ENCODE results near the gene SERTAD1.

SERTAD1 gene

GRCh38 chr19:40407714-40408597 is 17.8 kb downstream of the SERTAD1 start:
- TF ChIP-seq GATA3 (IDR thresholded peaks at IDR 0.05; ENCODE audit: low read depth, low read length) (no peak), GATA2 (IDR thresholded peaks at IDR 0.05; ENCODE audit: low read depth, low read length) (no peak)

GRCh38 chr19:40403262-40403984 is 22.4 kb downstream of the SERTAD1 start:
- TF ChIP-seq GATA2 (IDR thresholded peaks at IDR 0.05; ENCODE audit: low read depth, low read length) (no peak), GATA3 (IDR thresholded peaks at IDR 0.05; ENCODE audit: low read depth, low read length) (no peak)

- TF ChIP-seq GATA3 (IDR thresholded peaks at IDR 0.05; ENCODE audit: low read depth, low read length): no peak
- TF ChIP-seq GATA2 (IDR thresholded peaks at IDR 0.05; ENCODE audit: low read depth, low read length): no peak
Measured at GRCh38 chr19:40400559-40400958, 25.2 kb downstream of the SERTAD1 start.

GRCh38 chr19:40398417-40399131 is 27.2 kb downstream of the SERTAD1 start:
- no peak for TF ChIP-seq GATA3 (IDR thresholded peaks at IDR 0.05; ENCODE audit: low read depth, low read length)
- no peak for TF ChIP-seq GATA2 (IDR thresholded peaks at IDR 0.05; ENCODE audit: low read depth, low read length)

- TF ChIP-seq GATA3 (IDR thresholded peaks at IDR 0.05; ENCODE audit: low read depth, low read length): no peak
- no peak for TF ChIP-seq GATA2 (IDR thresholded peaks at IDR 0.05; ENCODE audit: low read depth, low read length)
Measured at GRCh38 chr19:40397568-40397906, 28.3 kb downstream of the SERTAD1 start.

GRCh38 chr19:40396886-40397567 is 28.8 kb downstream of the SERTAD1 start:
- TF ChIP-seq GATA3 (IDR thresholded peaks at IDR 0.05; ENCODE audit: low read depth, low read length) (no peak), GATA2 (IDR thresholded peaks at IDR 0.05; ENCODE audit: low read depth, low read length) (no peak)

GRCh38 chr19:40395956-40396355 is 29.8 kb downstream of the SERTAD1 start:
- TF ChIP-seq GATA2 (IDR thresholded peaks at IDR 0.05; ENCODE audit: low read depth, low read length): no peak
- no peak for TF ChIP-seq GATA3 (IDR thresholded peaks at IDR 0.05; ENCODE audit: low read depth, low read length)

- no peak for TF ChIP-seq GATA2 (IDR thresholded peaks at IDR 0.05; ENCODE audit: low read depth, low read length)
- TF ChIP-seq GATA3 (IDR thresholded peaks at IDR 0.05; ENCODE audit: low read depth, low read length): no peak
Measured at GRCh38 chr19:40394816-40395210, 31.0 kb downstream of the SERTAD1 start.

- TF ChIP-seq GATA2 (IDR thresholded peaks at IDR 0.05; ENCODE audit: low read depth, low read length) (no peak), GATA3 (IDR thresholded peaks at IDR 0.05; ENCODE audit: low read depth, low read length) (no peak)
Measured at GRCh38 chr19:40393894-40394815, 31.6 kb downstream of the SERTAD1 start.

- TF ChIP-seq GATA3 (IDR thresholded peaks at IDR 0.05; ENCODE audit: low read depth, low read length): no peak
- TF ChIP-seq GATA2 (IDR thresholded peaks at IDR 0.05; ENCODE audit: low read depth, low read length): no peak
Measured at GRCh38 chr19:40392894-40393517, 32.8 kb downstream of the SERTAD1 start.

- TF ChIP-seq GATA2 (IDR thresholded peaks at IDR 0.05; ENCODE audit: low read depth, low read length) (no peak), GATA3 (IDR thresholded peaks at IDR 0.05; ENCODE audit: low read depth, low read length) (no peak)
Measured at GRCh38 chr19:40392123-40392522, 33.7 kb downstream of the SERTAD1 start.

GRCh38 chr19:40390084-40390742 is 35.6 kb downstream of the SERTAD1 start, which contains the start of gene HIPK4:
HIPK4 (minus strand) TSS chr19:40390181; CDS start chr19:40389902, 279 bp downstream.
- TF ChIP-seq GATA3 (IDR thresholded peaks at IDR 0.05; ENCODE audit: low read depth, low read length) (no peak), GATA2 (IDR thresholded peaks at IDR 0.05; ENCODE audit: low read depth, low read length) (no peak)
